HEK293 (cell line): ENCODE measurements around the gene GLI1.
A peak's percentile ranks its signal among the peaks of the same experiment; 100 is the strongest.

Experiments used
- GFI1B ChIP-seq: fragments of 450-650 bp; formaldehyde crosslinking; IDR thresholded peaks from 2 replicates; pipeline ENCODE4 v1.5.1; 2016; ENCODE audit warnings: missing biosample characterization, missing genetic modification characterization
- GLIS2 ChIP-seq: fragments of 450-650 bp; formaldehyde crosslinking; IDR thresholded peaks from 2 replicates; pipeline ENCODE4 v1.5.1; 2016; ENCODE audit warnings: missing biosample characterization, missing genetic modification characterization
- KLF9 ChIP-seq: fragments of 450-650 bp; formaldehyde crosslinking; IDR thresholded peaks from 2 replicates; pipeline ENCODE4 v1.5.1; 2016; ENCODE audit warnings: missing biosample characterization, missing genetic modification characterization, low read depth
- OVOL3 ChIP-seq: fragments of 450-650 bp; formaldehyde crosslinking; IDR thresholded peaks from 2 replicates; pipeline ENCODE4 v1.5.1; 2016; ENCODE audit warnings: missing biosample characterization, missing genetic modification characterization
- ZBTB21 ChIP-seq: fragments of 450-650 bp; formaldehyde crosslinking; IDR thresholded peaks from 2 replicates; pipeline ENCODE4 v1.5.1; 2017; ENCODE audit warnings: missing biosample characterization, missing genetic modification characterization
- ZNF174 ChIP-seq: fragments of 450-650 bp; formaldehyde crosslinking; IDR thresholded peaks from 2 replicates; pipeline ENCODE4 v1.5.0; 2017; ENCODE audit warnings: missing biosample characterization, mild to moderate bottlenecking, missing genetic modification characterization
- ZNF555 ChIP-seq: fragments of 450-650 bp; formaldehyde crosslinking; conservative IDR thresholded peaks from 2 replicates; pipeline ENCODE4 v1.5.1; 2017; ENCODE audit warnings: missing biosample characterization, mild to moderate bottlenecking, missing genetic modification characterization, inconsistent platforms
- ZNF571 ChIP-seq: fragments of 450-650 bp; formaldehyde crosslinking; IDR thresholded peaks from 2 replicates; pipeline ENCODE4 v1.5.0; 2017; ENCODE audit warnings: missing biosample characterization, missing genetic modification characterization
- ZNF600 ChIP-seq: fragments of 450-650 bp; formaldehyde crosslinking; IDR thresholded peaks from 2 replicates; pipeline ENCODE4 v1.5.1; 2016; ENCODE audit warnings: missing biosample characterization, missing genetic modification characterization
- ZNF623 ChIP-seq: fragments of 450-650 bp; formaldehyde crosslinking; IDR thresholded peaks from 2 replicates; pipeline ENCODE4 v1.5.1; 2016; ENCODE audit warnings: missing biosample characterization, missing genetic modification characterization
- ZNF707 ChIP-seq: fragments of 450-650 bp; formaldehyde crosslinking; IDR thresholded peaks from 2 replicates; pipeline ENCODE4 v1.5.1; 2016; ENCODE audit warnings: missing biosample characterization, missing genetic modification characterization
- ZNF747 ChIP-seq: fragments of 450-650 bp; formaldehyde crosslinking; IDR thresholded peaks from 2 replicates; pipeline ENCODE4 v1.5.1; 2016; ENCODE audit warnings: missing biosample characterization, missing genetic modification characterization
- ZNF76 ChIP-seq: fragments of 450-650 bp; formaldehyde crosslinking; IDR thresholded peaks from 2 replicates; pipeline ENCODE4; 2016; ENCODE audit warnings: low read depth, missing biosample characterization, missing genetic modification characterization, borderline replicate concordance
- ZNF792 ChIP-seq: fragments of 450-650 bp; formaldehyde crosslinking; IDR thresholded peaks from 2 replicates; pipeline ENCODE4 v1.5.1; 2016; ENCODE audit warnings: missing biosample characterization, missing genetic modification characterization
- ZNF830 ChIP-seq: fragments of 450-650 bp; IDR thresholded peaks from 2 replicates; pipeline ENCODE4 v1.5.0; 2018; ENCODE audit warnings: missing biosample characterization, missing genetic modification characterization, low read depth, mild to moderate bottlenecking, moderate library complexity
- TF ChIP-seq, protein P1 (sequence below): fragments of 450-650 bp; formaldehyde crosslinking; IDR thresholded peaks from 2 replicates; pipeline ENCODE4 v1.5.1; 2016; ENCODE audit warnings: missing biosample characterization, missing genetic modification characterization
- TF ChIP-seq, protein P2 (sequence below): fragments of 450-650 bp; formaldehyde crosslinking; IDR thresholded peaks from 2 replicates; pipeline ENCODE4 v1.5.1; 2016; ENCODE audit warnings: missing biosample characterization, missing genetic modification characterization
- TF ChIP-seq, protein P3 (sequence below): fragments of 450-650 bp; formaldehyde crosslinking; IDR thresholded peaks from 2 replicates; pipeline ENCODE4 v1.5.1; 2016; ENCODE audit warnings: missing biosample characterization, missing genetic modification characterization
- TF ChIP-seq, protein P4 (sequence below): fragments of 450-650 bp; formaldehyde crosslinking; IDR thresholded peaks from 2 replicates; pipeline ENCODE4 v1.5.1; 2016; ENCODE audit warnings: missing biosample characterization, missing genetic modification characterization
- TF ChIP-seq, protein P5 (sequence below): fragments of 450-650 bp; formaldehyde crosslinking; optimal IDR thresholded peaks from 2 replicates; pipeline ENCODE3; 2016; ENCODE audit warnings: missing biosample characterization, mild to moderate bottlenecking, missing genetic modification characterization
- TF ChIP-seq, protein P6 (sequence below): fragments of 450-650 bp; formaldehyde crosslinking; IDR thresholded peaks from 2 replicates; pipeline ENCODE4 v1.5.1; 2017; ENCODE audit warnings: missing biosample characterization, missing genetic modification characterization
- TF ChIP-seq, protein P7 (sequence below): fragments of 450-650 bp; formaldehyde crosslinking; IDR thresholded peaks from 2 replicates; pipeline ENCODE4 v1.5.1; 2016; ENCODE audit warnings: missing biosample characterization, missing genetic modification characterization

Gene GLI1

DNA sequence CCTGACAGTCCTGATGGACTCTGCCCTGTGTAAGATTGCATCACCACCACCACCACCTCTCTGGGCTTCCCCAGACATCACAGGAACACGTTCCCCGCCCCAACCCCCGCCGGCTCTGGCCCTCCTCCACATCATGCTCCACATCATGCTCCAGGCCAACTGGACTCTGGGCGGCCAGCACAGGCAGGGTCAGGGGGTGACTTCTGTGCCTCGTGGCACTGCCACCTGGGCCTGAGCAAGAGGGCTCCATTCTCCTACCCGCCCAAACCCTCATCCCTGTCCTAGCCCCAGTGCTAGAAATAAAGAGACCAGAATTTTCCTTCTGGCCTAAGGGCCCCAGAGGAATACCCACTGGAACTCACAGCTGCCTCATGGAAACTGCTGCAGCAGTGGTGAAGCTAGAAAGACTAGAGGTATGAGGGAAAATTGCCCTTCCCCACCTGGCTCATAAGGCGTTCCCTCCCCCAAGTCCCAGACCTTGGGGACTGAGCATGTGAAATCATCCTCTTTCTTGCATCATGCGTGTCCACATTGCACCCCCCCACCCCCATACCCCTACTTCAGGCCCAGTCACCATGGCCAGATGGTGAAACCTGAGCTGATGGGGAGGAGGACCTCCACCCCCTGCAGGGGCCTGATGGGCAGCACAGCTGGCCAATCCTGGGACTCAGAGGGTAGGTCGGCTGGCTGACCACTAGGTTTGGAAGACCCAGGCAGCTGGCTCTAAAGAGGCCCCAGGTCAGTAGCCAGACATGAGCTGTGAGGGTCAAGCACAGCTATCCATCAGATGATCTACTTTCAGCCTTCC, 4.8 kb upstream of the GLI1 start, which contains the start of gene INHBE (continued):
- TF ChIP-seq, protein P1, sequence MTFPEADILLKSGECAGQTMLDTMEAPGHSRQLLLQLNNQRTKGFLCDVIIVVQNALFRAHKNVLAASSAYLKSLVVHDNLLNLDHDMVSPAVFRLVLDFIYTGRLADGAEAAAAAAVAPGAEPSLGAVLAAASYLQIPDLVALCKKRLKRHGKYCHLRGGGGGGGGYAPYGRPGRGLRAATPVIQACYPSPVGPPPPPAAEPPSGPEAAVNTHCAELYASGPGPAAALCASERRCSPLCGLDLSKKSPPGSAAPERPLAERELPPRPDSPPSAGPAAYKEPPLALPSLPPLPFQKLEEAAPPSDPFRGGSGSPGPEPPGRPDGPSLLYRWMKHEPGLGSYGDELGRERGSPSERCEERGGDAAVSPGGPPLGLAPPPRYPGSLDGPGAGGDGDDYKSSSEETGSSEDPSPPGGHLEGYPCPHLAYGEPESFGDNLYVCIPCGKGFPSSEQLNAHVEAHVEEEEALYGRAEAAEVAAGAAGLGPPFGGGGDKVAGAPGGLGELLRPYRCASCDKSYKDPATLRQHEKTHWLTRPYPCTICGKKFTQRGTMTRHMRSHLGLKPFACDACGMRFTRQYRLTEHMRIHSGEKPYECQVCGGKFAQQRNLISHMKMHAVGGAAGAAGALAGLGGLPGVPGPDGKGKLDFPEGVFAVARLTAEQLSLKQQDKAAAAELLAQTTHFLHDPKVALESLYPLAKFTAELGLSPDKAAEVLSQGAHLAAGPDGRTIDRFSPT, result no peak
- TF ChIP-seq, protein P2, sequence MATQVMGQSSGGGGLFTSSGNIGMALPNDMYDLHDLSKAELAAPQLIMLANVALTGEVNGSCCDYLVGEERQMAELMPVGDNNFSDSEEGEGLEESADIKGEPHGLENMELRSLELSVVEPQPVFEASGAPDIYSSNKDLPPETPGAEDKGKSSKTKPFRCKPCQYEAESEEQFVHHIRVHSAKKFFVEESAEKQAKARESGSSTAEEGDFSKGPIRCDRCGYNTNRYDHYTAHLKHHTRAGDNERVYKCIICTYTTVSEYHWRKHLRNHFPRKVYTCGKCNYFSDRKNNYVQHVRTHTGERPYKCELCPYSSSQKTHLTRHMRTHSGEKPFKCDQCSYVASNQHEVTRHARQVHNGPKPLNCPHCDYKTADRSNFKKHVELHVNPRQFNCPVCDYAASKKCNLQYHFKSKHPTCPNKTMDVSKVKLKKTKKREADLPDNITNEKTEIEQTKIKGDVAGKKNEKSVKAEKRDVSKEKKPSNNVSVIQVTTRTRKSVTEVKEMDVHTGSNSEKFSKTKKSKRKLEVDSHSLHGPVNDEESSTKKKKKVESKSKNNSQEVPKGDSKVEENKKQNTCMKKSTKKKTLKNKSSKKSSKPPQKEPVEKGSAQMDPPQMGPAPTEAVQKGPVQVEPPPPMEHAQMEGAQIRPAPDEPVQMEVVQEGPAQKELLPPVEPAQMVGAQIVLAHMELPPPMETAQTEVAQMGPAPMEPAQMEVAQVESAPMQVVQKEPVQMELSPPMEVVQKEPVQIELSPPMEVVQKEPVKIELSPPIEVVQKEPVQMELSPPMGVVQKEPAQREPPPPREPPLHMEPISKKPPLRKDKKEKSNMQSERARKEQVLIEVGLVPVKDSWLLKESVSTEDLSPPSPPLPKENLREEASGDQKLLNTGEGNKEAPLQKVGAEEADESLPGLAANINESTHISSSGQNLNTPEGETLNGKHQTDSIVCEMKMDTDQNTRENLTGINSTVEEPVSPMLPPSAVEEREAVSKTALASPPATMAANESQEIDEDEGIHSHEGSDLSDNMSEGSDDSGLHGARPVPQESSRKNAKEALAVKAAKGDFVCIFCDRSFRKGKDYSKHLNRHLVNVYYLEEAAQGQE (tag by site-specific recombination), result no peak
- TF ChIP-seq, protein P3, sequence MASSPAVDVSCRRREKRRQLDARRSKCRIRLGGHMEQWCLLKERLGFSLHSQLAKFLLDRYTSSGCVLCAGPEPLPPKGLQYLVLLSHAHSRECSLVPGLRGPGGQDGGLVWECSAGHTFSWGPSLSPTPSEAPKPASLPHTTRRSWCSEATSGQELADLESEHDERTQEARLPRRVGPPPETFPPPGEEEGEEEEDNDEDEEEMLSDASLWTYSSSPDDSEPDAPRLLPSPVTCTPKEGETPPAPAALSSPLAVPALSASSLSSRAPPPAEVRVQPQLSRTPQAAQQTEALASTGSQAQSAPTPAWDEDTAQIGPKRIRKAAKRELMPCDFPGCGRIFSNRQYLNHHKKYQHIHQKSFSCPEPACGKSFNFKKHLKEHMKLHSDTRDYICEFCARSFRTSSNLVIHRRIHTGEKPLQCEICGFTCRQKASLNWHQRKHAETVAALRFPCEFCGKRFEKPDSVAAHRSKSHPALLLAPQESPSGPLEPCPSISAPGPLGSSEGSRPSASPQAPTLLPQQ, result peak; percentile 75
- TF ChIP-seq ZBTB21 (tag by site-specific recombination) (peak; percentile 72; the same call in 1 of the 2 replicates), KLF9 (tag by site-specific recombination) (peak; percentile 29; the same call in 1 of the 2 replicates), ZNF707 (tag by site-specific recombination) (peak; percentile 45; the same call in 1 of the 2 replicates), ZNF555 (tag by site-specific recombination) (no peak), ZNF600 (tag by site-specific recombination) (peak; percentile 66), ZNF792 (tag by site-specific recombination) (no peak), GLIS2 (peak; percentile 46; the same call in 1 of the 2 replicates), ZNF571 (no peak), GFI1B (tag by site-specific recombination) (no peak), ZNF747 (no peak), ZNF623 (tag by site-specific recombination) (no peak), ZNF76 (peak; percentile 32; the same call in 1 of the 2 replicates), ZNF174 (tag by site-specific recombination) (no peak), ZNF830 (tag by site-specific recombination) (no peak), OVOL3 (no peak)
- TF ChIP-seq, protein P4, sequence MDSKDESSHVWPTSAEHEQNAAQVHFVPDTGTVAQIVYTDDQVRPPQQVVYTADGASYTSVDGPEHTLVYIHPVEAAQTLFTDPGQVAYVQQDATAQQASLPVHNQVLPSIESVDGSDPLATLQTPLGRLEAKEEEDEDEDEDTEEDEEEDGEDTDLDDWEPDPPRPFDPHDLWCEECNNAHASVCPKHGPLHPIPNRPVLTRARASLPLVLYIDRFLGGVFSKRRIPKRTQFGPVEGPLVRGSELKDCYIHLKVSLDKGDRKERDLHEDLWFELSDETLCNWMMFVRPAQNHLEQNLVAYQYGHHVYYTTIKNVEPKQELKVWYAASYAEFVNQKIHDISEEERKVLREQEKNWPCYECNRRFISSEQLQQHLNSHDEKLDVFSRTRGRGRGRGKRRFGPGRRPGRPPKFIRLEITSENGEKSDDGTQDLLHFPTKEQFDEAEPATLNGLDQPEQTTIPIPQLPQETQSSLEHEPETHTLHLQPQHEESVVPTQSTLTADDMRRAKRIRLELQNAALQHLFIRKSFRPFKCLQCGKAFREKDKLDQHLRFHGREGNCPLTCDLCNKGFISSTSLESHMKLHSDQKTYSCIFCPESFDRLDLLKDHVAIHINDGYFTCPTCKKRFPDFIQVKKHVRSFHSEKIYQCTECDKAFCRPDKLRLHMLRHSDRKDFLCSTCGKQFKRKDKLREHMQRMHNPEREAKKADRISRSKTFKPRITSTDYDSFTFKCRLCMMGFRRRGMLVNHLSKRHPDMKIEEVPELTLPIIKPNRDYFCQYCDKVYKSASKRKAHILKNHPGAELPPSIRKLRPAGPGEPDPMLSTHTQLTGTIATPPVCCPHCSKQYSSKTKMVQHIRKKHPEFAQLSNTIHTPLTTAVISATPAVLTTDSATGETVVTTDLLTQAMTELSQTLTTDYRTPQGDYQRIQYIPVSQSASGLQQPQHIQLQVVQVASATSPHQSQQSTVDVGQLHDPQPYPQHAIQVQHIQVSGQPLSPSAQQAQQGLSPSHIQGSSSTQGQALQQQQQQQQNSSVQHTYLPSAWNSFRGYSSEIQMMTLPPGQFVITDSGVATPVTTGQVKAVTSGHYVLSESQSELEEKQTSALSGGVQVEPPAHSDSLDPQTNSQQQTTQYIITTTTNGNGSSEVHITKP, result peak; percentile 82
- TF ChIP-seq, protein P5, sequence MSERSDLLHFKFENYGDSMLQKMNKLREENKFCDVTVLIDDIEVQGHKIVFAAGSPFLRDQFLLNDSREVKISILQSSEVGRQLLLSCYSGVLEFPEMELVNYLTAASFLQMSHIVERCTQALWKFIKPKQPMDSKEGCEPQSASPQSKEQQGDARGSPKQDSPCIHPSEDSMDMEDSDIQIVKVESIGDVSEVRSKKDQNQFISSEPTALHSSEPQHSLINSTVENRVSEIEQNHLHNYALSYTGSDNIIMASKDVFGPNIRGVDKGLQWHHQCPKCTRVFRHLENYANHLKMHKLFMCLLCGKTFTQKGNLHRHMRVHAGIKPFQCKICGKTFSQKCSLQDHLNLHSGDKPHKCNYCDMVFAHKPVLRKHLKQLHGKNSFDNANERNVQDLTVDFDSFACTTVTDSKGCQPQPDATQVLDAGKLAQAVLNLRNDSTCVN (tag by site-specific recombination), result no peak
- TF ChIP-seq, protein P6, sequence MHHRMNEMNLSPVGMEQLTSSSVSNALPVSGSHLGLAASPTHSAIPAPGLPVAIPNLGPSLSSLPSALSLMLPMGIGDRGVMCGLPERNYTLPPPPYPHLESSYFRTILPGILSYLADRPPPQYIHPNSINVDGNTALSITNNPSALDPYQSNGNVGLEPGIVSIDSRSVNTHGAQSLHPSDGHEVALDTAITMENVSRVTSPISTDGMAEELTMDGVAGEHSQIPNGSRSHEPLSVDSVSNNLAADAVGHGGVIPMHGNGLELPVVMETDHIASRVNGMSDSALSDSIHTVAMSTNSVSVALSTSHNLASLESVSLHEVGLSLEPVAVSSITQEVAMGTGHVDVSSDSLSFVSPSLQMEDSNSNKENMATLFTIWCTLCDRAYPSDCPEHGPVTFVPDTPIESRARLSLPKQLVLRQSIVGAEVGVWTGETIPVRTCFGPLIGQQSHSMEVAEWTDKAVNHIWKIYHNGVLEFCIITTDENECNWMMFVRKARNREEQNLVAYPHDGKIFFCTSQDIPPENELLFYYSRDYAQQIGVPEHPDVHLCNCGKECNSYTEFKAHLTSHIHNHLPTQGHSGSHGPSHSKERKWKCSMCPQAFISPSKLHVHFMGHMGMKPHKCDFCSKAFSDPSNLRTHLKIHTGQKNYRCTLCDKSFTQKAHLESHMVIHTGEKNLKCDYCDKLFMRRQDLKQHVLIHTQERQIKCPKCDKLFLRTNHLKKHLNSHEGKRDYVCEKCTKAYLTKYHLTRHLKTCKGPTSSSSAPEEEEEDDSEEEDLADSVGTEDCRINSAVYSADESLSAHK (tag by site-specific recombination), result peak; percentile 33; the same call in 1 of the 2 replicates
- TF ChIP-seq, protein P7, sequence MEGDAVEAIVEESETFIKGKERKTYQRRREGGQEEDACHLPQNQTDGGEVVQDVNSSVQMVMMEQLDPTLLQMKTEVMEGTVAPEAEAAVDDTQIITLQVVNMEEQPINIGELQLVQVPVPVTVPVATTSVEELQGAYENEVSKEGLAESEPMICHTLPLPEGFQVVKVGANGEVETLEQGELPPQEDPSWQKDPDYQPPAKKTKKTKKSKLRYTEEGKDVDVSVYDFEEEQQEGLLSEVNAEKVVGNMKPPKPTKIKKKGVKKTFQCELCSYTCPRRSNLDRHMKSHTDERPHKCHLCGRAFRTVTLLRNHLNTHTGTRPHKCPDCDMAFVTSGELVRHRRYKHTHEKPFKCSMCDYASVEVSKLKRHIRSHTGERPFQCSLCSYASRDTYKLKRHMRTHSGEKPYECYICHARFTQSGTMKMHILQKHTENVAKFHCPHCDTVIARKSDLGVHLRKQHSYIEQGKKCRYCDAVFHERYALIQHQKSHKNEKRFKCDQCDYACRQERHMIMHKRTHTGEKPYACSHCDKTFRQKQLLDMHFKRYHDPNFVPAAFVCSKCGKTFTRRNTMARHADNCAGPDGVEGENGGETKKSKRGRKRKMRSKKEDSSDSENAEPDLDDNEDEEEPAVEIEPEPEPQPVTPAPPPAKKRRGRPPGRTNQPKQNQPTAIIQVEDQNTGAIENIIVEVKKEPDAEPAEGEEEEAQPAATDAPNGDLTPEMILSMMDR (tag by site-specific recombination), result no peak
